NCI-H1048 (cell line): Measurements from ENCODE around the gene RGR.

Source experiments
- DNase-seq: peaks from one replicate; lab custom pipeline; 2025; lab: John Stamatoyannopoulos, UW

RGR gene

GRCh38 chr10:84296091-84296981, 51.5 kb downstream of the RGR start:
- DNase-seq = no peak

DNA sequence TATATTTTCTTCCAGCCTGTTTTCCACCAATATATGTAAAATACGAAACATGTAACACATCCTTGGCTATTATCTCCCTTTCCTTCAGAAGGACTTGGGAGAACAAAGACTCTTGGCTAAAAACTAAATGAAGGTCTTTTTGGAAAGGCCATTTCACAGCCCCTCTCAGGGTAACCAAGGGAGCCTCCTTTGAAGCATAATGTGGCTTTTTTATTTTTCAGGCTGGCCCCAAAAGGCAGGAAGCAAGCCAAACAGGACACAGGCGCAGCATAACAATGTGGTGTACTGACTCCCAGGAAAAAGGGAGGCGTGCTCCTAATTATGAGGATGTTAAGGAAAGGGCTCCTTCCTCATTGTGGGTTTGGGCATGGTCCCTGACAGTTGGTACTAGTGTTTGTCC, 53.2 kb downstream of the RGR start:
- DNase-seq = no peak

GRCh38 chr10:84302223-84302622, 57.4 kb downstream of the RGR start:
- no peak for DNase-seq

DNA sequence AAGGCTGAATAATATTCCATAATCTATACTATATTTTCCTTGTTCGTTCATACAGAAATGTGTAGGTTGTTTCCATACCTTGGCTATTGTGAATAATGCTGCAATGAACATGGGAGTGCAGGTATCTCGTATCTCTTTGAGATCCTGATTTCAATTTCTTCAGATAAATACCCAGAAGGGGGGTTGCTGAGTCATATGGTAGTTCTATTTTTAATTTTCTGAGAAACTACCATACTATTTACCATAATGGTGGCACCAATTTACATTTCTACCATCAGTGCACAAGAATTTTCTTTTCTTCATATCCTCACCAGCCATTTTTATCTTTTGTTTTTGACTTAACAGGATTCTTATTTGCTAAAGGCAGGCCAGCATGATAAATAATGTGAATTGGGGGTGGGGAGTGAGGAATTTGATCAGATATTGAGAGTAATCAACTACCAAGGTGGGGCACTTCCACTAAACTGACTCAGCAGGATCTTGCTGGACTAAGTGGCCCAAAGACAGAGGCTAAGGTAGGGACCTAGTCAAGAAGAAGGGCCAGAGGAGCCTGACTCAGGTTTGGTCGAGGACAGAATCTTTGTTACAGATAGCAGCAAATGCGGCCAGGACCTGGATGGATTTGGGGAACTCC, 62.0 kb downstream of the RGR start:
- no peak for DNase-seq

GRCh38 chr10:84308021-84308420, 63.2 kb downstream of the RGR start:
- DNase-seq = no peak

- DNase-seq = no peak
Measured at GRCh38 chr10:84308481-84309304, 63.8 kb downstream of the RGR start.
